SU-DHL-6 (cell line): ENCODE data around the gene SMAD3.

Source experiments
- H2AFZ ChIP-seq: fragments of 200-600 bp; sonication (generic); 2 replicates; pipeline ENCODE4 v1.6.1; 2014; ENCODE audit warnings: low read depth, mild to moderate bottlenecking, moderate library complexity, mixed read lengths, antibody characterized with exemption, low read length; ENCODE audit not compliant: severe bottlenecking
- H3F3A ChIP-seq: fragments of 200-600 bp; shearing (Covaris generic); 2 replicates; pipeline ENCODE4 v1.6.0; 2016; ENCODE audit warnings: antibody characterized with exemption, mild to moderate bottlenecking; ENCODE audit not compliant: insufficient read depth
- H3K27ac ChIP-seq: fragments of 200-600 bp; sonication (generic); 2 replicates; pipeline ENCODE4 v1.5.1; 2016; ENCODE audit warnings: low read depth, mild to moderate bottlenecking, low read length, moderate library complexity, mixed read lengths
- H3K27me3 ChIP-seq: fragments of 200-600 bp; sonication (generic), shearing (Covaris generic); 2 replicates; pipeline ENCODE4 v1.6.0; 2014; ENCODE audit warnings: mild to moderate bottlenecking, low read length
- H3K36me3 ChIP-seq: fragments of 200-600 bp; sonication (generic); 2 replicates; pipeline ENCODE4 v1.6.1; 2014; ENCODE audit warnings: mild to moderate bottlenecking, low read length, mixed read lengths
- H3K4me2 ChIP-seq: fragments of 300-600, 200-600 bp; shearing (Covaris generic), sonication (generic); 2 replicates; pipeline ENCODE4 v1.6.0; 2014; ENCODE audit warnings: low read length, low read depth, mild to moderate bottlenecking; ENCODE audit not compliant: poor library complexity, severe bottlenecking
- H3K4me3 ChIP-seq: fragments of 200-600 bp; sonication (generic); 2 replicates; pipeline ENCODE4 v1.5.1; 2014; ENCODE audit warnings: antibody characterized with exemption, low read length, mild to moderate bottlenecking, mixed read lengths; ENCODE audit not compliant: insufficient read depth, poor library complexity, severe bottlenecking
- H3K79me2 ChIP-seq: fragments of 200-600 bp; sonication (generic); 2 replicates; pipeline ENCODE4 v1.6.1; 2014; ENCODE audit warnings: mild to moderate bottlenecking, low read length, moderate library complexity; ENCODE audit not compliant: insufficient read depth
- H3K9ac ChIP-seq: fragments of 200-600 bp; sonication (generic); 2 replicates; pipeline ENCODE4 v1.7.0; 2014; ENCODE audit warnings: mild to moderate bottlenecking, low read length
- H3K9me2 ChIP-seq: fragments of 200-600 bp; sonication (generic); replicated peaks from 2 replicates; pipeline ENCODE4 v1.6.1; 2014; ENCODE audit warnings: low read length; ENCODE audit not compliant: insufficient read depth
- H3K9me3 ChIP-seq: fragments of 200-600 bp; sonication (generic); 2 replicates; pipeline ENCODE4 v1.6.1; 2014; ENCODE audit warnings: low read length, mixed read lengths; ENCODE audit not compliant: insufficient read depth
- H4K20me1 ChIP-seq: fragments of 200-600 bp; sonication (generic); 2 replicates; pipeline ENCODE4 v1.6.1; 2014; ENCODE audit warnings: low read depth, mild to moderate bottlenecking, antibody characterized with exemption, low read length, moderate library complexity, mixed read lengths
- CTCF ChIP-seq: fragments of 200-600 bp; sonication (generic); IDR thresholded peaks from one replicate; pipeline ENCODE4 v1.5.1; 2017; ENCODE audit warnings: antibody characterized with exemption, mild to moderate bottlenecking, low read length, moderate library complexity; ENCODE audit not compliant: insufficient read depth, poor library complexity, severe bottlenecking
- EZH2phosphoT487 ChIP-seq: fragments of 200-600 bp; sonication (generic), shearing (Covaris generic); conservative IDR thresholded peaks from 2 replicates; pipeline ENCODE4 v1.6.1; 2018; ENCODE audit warnings: mild to moderate bottlenecking, antibody characterized with exemption, low read length, moderate library complexity, mixed read lengths

The SMAD3 gene

GRCh38 chr15:67183443-67184169 lies 118.2 kb downstream of the SMAD3 start:
- Histone ChIP-seq H3K9me2 (no peaks in the 10 kb centered on the region), H4K20me1 (no peaks in the 10 kb centered on the region), H3K4me3 (no peak overlapping the region), H3F3A (no peaks in the 10 kb centered on the region), H2AFZ (no peak overlapping the region), H3K36me3 (no peaks in the 10 kb centered on the region), H3K4me2 (no peak overlapping the region), H3K9ac (no peak overlapping the region), H3K27me3 (no peaks in the 10 kb centered on the region), H3K27ac (no peak overlapping the region), H3K9me3 (no peaks in the 10 kb centered on the region), H3K79me2 (no peaks in the 10 kb centered on the region)
- TF ChIP-seq CTCF (no peak), EZH2phosphoT487 (no peak)

GRCh38 chr15:67184208-67184925 lies 119.0 kb downstream of the SMAD3 start:
- H3K9ac ChIP-seq = no peak overlapping the region
- H3K9me2 ChIP-seq = no peaks in the 10 kb centered on the region
- no peaks in the 10 kb centered on the region for H4K20me1 ChIP-seq
- H3K4me2 ChIP-seq = no peak overlapping the region
- H3K27me3 ChIP-seq = no peaks in the 10 kb centered on the region
- H3F3A ChIP-seq = no peaks in the 10 kb centered on the region
- H2AFZ ChIP-seq = no peak overlapping the region
- H3K9me3 ChIP-seq = no peaks in the 10 kb centered on the region
- TF ChIP-seq CTCF (no peak), EZH2phosphoT487 (no peak)
- H3K27ac ChIP-seq = no peak overlapping the region
- no peaks in the 10 kb centered on the region for H3K79me2 ChIP-seq
- no peak overlapping the region for H3K4me3 ChIP-seq
- H3K36me3 ChIP-seq = no peaks in the 10 kb centered on the region

DNA sequence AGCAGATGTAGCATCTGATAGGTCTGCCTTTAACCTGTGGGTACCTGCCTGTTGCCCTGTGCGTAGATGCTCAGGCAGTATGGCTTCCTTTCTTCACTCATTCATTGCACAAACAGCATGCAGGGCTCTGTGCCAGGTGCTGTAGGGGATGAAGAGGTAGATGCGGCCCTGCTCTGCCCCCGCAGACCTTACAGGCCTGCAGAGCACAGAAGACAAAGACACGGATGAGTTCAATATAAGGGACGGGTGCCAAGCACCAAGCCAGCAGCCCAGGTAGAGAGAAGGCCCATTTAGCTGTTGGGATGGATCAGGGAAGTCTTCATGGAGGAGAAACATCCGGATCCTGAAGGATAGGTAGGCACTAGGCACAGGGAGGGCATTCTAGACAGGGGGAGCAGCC lies 119.6 kb downstream of the SMAD3 start:
- Histone ChIP-seq H3K36me3 (no peaks in the 10 kb centered on the region), H3K9me2 (no peaks in the 10 kb centered on the region), H3K4me3 (no peak overlapping the region), H2AFZ (no peak overlapping the region), H3K79me2 (no peaks in the 10 kb centered on the region), H3K9ac (no peak overlapping the region), H3K9me3 (no peaks in the 10 kb centered on the region), H3K27ac (no peak overlapping the region), H3K4me2 (no peak overlapping the region), H3F3A (no peaks in the 10 kb centered on the region), H3K27me3 (no peaks in the 10 kb centered on the region), H4K20me1 (no peaks in the 10 kb centered on the region)
- TF ChIP-seq EZH2phosphoT487 (no peak), CTCF (no peak)
